ENCODE results near the gene HAGHL.

HAGHL gene, protein sequence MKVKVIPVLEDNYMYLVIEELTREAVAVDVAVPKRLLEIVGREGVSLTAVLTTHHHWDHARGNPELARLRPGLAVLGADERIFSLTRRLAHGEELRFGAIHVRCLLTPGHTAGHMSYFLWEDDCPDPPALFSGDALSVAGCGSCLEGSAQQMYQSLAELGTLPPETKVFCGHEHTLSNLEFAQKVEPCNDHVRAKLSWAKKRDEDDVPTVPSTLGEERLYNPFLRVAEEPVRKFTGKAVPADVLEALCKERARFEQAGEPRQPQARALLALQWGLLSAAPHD

GRCh38 chr16:726438-727290 is at the start of gene HAGHL, which contains the start of gene CCDC78:
TSS of gene HAGHL (plus strand) at chr16:727106. CDS start at chr16:727510, 404 bp downstream.
TSS of gene CCDC78 (minus strand) at chr16:726443. CDS start at chr16:726367, 76 bp downstream.
- DNase-seq: peak; percentile 55

DNA sequence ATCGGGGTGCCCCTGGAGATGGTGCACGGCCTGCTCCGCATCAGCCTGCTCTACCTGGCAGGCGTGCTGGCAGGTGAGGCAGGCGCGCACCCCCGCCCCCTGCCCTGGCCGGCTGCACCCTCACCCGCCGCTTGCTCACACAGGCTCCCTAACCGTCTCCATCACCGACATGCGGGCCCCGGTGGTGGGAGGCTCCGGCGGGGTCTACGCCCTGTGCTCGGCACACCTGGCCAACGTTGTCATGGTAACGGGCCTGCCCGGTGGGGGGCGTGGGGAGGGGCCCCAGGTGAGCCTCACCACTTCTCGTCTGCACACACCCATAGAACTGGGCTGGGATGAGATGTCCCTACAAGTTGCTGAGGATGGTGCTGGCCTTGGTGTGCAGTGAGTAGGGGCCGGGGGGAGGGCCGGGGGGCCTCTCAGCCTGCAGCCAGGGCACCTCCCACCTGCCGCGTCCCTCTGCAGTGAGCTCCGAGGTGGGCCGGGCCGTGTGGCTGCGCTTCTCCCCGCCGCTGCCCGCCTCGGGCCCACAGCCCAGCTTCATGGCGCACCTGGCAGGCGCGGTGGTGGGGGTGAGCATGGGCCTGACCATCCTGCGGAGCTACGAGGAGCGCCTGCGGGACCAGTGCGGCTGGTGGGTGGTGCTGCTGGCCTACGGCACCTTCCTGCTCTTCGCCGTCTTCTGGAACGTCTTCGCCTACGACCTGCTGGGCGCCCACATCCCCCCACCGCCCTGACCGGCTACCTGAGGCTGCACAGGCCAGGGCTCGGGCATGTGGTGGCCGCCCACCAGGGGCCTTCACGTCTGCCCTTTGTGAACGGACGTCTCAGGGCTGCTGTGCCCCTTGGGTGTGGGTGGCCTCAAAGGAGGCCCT is 49.4 kb upstream of the HAGHL start:
- DNase-seq: no peak

DNA sequence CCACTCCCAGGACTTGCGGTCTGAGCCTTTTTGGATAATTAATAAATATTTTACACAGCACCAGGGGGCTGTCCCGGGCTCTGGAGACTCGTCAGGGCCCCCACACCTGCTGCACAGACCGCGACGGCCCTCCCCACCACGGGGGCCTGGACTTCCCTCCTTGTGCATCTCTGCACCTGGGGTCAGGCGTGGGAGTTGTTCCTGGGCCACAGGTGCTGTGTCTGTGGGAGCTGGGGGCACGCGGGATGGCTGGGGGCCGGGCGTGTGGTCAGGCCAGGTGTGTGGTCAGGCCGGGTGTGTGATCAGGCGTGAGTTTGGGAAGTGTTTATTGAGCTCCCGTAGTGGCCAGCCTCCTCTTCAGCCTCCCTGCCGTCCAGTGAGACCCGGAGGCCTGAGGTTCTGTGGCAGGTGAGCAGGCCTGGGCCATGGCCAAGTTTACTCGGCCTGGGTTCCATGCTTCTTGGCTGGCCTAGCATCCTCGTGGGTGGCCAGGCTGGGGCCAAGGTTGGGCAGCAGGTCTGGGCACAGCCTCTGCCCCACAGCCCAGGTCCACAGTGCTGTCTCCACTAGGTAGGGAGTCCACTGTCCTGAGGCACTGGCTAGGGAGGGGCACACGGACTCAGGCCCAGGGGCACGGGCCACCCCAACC is 48.6 kb upstream of the HAGHL start:
- DNase-seq: no peak

DNA sequence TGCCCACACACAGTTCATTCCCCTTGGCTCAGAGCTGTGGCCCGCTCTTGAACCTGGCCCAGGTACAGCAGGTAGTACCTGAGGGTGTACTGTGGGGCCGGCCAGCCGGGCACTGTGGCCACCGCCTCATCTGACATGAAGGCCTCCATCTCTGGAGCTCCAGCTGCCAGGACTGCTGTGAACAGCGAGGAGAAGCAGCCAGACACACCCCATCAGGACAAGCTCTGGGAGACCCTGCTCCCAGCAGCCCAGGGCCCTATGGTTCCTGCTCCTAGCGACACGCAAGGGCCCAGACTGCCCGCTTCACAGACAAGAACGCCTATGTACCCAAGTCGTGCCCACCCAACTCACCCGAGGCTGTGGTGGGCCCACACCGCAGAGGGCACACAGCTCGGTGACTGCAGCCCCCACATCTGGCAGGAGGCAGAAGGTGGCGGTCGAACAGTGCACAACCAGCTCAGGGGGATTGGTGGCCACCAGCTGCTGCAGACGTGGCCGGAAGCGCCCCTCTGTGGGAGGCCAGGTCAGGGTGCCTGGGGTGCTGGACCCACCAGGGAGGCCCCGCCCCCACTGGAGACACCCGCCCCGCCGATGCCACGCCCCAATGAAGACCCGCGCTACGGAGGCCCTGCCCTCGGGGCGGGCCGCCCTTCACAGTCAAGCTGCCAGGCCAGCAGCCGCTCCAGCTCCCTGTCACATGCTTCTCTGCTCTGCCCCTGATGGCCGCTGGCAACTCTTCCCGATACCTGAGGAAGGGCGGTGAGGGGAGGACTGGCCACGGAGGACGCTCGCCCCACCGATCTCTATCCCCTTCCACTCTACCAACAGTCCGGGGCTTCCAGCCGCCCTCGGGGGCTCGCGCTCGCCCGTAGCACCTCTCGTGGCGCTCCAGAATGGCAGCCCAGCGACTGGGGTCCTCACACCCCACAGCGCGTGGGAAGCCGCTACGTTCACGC is 47.8 kb upstream of the HAGHL start:
- peak; percentile 61 for DNase-seq

DNA sequence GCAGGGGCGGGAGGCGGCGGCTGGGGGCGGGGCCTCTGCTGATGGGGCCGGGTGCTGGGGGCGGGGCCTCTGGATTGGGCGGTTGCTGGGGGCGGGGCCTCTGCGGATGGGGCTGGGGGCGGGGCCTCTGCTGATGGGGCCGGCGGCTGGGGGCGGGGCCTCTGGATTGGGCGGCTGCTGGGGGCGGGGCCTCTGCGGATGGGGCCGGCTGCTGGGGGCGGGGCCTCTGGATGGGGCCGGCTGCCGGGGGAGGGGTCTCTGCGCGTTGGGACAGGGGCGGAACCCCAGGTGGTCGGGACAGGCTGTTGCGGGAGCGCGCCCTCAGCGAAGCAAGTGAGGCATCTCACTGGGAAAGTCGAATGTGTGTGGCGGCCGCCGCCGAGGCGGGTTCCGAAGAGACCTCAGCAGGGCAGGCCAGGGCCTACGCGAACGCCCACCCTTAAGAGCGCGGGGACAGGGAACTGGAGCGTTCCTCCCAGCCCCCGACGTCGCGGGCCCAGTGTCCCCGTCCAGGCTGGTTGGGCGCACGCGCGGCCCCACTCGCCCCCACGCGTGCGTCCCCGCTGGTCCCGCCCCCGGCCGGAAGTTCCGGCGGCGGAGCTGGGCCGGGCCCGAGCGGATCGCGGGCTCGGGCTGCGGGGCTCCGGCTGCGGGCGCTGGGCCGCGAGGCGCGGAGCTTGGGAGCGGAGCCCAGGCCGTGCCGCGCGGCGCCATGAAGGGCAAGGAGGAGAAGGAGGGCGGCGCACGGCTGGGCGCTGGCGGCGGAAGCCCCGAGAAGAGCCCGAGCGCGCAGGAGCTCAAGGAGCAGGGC is 46.9 kb upstream of the HAGHL start, which contains the start of gene STUB1:
STUB1 (plus strand) TSS at position 597 of the 811 bp plus-strand sequence; CDS start at position 713, 116 bp downstream.
- peak; percentile 88 for DNase-seq

- no peak for DNase-seq
Measured at GRCh38 chr16:680625-680945, 46.3 kb upstream of the HAGHL start.

- DNase-seq: peak; percentile 28
Measured at GRCh38 chr16:680967-681745, 45.8 kb upstream of the HAGHL start.

- DNase-seq: peak; percentile 26
Measured at GRCh38 chr16:681746-682427, 45.0 kb upstream of the HAGHL start.

- DNase-seq: no peak
Measured at GRCh38 chr16:682493-683395, 44.2 kb upstream of the HAGHL start.

DNA sequence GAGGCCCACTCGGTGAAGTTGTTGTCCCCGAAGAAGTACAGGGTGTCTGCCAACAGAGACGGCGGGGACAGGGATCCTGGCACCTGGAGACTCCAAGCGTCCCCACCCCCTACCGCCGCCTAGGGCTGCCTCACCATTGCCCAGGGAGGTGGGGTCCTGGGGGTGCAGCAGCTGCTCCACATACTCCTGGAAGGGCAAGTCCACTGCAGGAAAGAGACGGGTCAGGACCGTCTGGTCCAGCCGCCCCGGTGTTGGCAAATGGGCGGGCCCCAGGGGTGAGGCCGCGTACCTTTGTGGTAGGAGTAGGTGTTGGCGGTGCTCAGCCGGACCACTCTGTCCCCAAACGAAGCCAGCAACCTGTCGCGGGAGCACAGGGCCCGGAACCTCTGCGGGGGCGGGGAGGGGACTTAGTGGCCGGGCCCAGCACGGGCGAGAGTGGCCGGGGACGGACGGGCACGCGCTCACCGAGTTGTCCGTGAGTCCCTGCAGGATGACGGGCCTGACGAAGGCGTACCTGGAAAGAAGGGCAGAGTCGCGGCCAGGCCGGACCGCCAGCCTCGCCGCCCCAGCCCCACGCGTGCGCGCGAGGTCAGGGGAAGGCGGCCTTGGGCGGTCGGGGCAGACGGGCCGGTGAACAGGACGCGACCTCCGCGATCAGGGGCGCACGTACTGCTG is 43.4 kb upstream of the HAGHL start:
- DNase-seq: no peak

DNA sequence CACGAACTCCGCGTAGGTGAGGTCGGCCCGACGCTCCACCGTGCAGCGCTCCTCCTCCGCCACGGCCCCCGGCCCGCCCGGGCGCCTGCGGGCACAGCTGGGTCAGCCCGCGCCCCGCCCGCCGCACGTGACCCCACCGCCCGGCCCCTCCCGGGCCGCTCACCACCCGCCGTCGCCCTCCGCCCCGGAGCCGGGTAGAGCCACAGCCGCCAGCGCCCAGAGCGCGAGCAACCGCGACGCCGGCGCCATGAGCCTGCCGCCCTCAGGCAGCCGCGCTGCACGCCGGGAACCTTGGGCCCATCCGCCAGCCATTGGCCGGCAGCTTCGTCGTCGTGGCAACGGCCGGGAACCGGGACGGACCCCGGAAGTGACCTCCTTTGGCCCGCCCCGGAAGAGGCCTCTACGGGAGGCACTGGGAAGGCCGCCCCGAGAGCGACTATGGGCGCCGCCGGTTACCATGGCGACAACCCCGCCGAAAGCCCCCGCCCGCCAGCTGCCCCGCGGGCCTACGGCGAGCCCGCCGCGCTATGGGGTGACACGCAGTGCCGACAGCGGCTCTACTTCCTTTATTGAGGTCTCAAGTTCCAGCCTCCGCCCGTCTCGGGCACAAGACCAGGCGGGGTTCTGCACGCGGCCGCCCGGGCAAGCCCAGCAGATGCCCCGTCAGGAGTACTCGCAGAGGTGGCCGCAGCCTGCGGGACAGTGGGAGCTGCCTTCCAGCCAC is 42.7 kb upstream of the HAGHL start, which contains the start of gene JMJD8:
JMJD8 (minus strand) TSS at position 264 of the 724 bp plus-strand sequence; CDS start at position 249, 15 bp downstream.
- peak; percentile 96 for DNase-seq

DNA sequence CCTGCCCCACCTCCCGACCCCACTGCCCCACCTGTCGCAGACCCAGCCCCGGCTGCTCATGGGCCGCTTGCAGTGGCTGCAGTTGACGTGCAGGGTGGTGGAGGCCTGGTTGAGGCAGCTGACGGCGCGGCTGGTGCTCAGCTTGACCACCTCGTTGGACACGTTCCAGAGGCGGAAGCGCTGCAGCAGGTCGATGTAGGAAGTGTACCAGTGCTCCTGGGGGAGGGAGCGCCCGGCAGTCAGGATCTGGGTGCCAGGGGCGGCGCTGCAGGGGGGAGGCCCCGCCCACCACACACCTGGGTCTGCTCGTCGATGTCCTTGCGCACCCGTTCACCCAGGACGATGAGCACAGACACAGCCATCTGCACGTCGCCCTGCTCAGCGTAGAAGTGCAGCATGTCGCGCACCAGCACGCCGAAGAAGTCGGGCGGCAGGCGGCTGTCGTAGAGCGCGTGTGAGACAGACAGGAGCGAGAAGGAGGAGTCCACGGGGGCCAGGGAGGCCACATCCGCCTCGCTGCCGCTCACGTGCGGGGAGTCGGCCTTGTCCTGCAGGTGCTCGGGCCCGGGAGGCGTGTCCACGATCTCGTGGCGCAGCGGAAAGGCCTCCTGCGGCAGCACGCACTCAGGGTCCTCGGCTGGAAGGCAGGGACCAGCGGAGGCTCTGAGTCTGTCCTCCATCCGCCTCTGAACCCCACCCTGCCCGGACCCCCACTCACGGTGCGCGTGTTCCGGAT is 41.8 kb upstream of the HAGHL start:
- no peak for DNase-seq

DNA sequence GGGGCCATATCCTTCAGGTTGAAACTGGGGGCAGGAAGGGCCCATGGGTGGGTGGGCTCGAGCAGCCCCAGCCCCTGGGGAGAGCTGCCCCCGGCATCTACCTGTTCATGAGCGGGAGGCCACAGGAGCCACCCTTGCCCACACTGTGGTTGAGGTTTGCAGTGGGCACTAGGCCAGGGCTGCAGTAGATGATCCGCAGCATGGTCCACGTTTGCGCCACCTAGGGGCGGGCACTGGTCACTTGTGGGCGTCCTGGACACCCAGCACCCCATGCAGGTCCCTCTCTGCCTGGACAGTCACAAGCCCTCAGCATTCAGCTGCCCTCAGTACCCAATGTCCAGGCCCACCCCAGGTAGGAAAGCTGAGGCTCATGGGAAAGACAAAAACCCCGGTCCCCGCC is 40.9 kb upstream of the HAGHL start:
- DNase-seq: peak; percentile 40

DNA sequence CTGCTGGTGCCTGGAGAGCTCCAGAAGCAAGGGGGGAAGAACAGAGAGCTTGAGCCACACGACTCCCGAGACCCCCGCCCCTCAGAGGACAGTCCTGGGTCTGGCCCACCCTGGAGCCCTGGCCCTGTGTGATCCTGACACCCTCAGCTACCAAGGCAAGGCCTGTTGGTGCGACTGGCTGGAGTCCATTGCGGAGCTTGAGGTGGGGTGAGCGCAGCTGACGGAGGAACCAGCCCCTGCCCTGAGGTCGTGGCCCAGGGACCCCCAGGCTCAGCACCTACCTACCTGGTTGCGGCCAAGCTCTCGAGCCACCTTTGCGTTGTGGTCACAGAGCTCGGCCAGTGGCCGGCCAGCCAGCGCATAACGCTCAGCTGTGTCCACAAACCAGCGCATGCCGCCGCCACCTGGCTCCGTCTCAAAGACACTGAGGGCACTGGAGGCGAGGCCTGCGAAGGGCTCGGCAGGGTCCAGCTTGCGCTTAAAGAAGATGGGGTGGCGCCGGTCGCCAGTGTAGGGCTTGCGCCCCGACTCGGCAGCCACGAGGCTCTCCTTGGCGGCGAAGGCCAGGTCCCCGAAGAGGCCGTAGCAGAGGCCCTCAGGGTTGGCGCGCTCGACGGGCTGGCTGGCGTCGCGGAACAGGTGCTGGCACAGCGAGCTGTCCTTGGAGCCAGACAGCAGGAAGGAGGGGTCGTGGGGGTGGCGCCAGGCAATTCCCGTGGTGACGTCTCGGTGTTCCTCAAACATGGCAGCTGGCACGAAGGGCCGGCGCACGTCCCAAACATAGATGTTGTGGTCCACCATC is 40.2 kb upstream of the HAGHL start:
- no peak for DNase-seq

DNA sequence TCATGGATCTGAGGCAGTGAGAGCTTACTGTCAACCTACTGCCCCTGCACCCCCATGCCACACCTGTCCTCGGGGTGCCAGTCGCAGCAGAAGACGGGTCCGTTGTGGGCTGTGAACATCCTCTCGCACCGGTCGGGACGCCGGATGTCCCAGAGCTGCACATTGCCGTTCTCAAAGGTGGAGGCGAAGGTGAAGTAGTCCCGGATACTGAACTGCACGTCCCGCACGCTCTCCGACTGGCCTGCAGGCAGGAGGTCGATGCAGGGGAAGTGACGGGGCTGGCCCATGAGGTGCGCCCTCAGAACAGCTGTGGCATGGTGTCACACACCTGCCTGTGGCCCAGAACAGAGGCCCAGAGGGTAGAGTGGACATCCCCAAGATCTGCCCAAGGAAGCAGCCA is 39.4 kb upstream of the HAGHL start:
- DNase-seq: no peak
